GM12874 (cell line): Measurements from ENCODE around the gene CD34.

ENCODE experiments used
- CTCF ChIP-seq: IDR thresholded peaks from 2 replicates; pipeline ENCODE4 v1.5.1; 2011; ENCODE audit warnings: low read depth, mild to moderate bottlenecking, control low read depth, low read length, moderate library complexity; ENCODE audit not compliant: insufficient read depth

The CD34 gene

GRCh38 chr1:207887542-207888201 lies 23.3 kb downstream of the CD34 start:
- no peak for TF ChIP-seq CTCF

- TF ChIP-seq CTCF, result no peak
These were observed 24.7 kb downstream of the CD34 start for GRCh38 chr1:207886227-207886626.

- peak; percentile 92 for TF ChIP-seq CTCF
These were observed 25.5 kb downstream of the CD34 start for GRCh38 chr1:207885129-207886032.

- TF ChIP-seq CTCF, result no peak
These were observed 26.5 kb downstream of the CD34 start for GRCh38 chr1:207884266-207885029.

- no peak for TF ChIP-seq CTCF
These were observed 27.2 kb downstream of the CD34 start for GRCh38 chr1:207883660-207884250.

GRCh38 chr1:207883104-207883651 lies 27.7 kb downstream of the CD34 start:
- no peak for TF ChIP-seq CTCF

- no peak for TF ChIP-seq CTCF
These were observed 28.2 kb downstream of the CD34 start for GRCh38 chr1:207882692-207883091.
